RWPE2 (cell line): Measurements from ENCODE around the gene VIT.

ENCODE experiments used
- ATAC-seq: fragments of 200-7000 bp; cut with Tn5 transposase; 3 replicates; pipeline ENCODE4 v1.9.1; 2021; ENCODE audit warnings: low read depth
- DNase-seq: peaks from one replicate; pipeline ENCODE4 v3.0.0-alpha.2; 2020; ENCODE audit warnings: low spot score
- H3K27ac ChIP-seq: fragments of 450-650 bp; 2 replicates; pipeline ENCODE4 v1.5.1; 2017; ENCODE audit warnings: mild to moderate bottlenecking; ENCODE audit not compliant: poor library complexity, severe bottlenecking
- H3K27me3 ChIP-seq: fragments of 250-450 bp; sonication (Bioruptor Pico); 2 replicates; pipeline ENCODE4 v1.5.1; 2021; ENCODE audit warnings: mild to moderate bottlenecking, moderate library complexity; ENCODE audit not compliant: insufficient read depth, poor library complexity, severe bottlenecking
- H3K36me3 ChIP-seq: fragments of 250-450 bp; sonication (Bioruptor Pico); 2 replicates; pipeline ENCODE4 v1.5.1; 2020; ENCODE audit warnings: low read depth, mild to moderate bottlenecking, moderate library complexity
- H3K4me1 ChIP-seq: fragments of 250-450 bp; sonication (Bioruptor Pico); 2 replicates; pipeline ENCODE4 v1.5.1; 2021; ENCODE audit warnings: mild to moderate bottlenecking, moderate library complexity; ENCODE audit not compliant: insufficient read depth, poor library complexity, severe bottlenecking
- H3K4me3 ChIP-seq: fragments of 250-450 bp; sonication (Bioruptor Pico); 2 replicates; pipeline ENCODE4 v1.5.1; 2021; ENCODE audit warnings: mild to moderate bottlenecking, moderate library complexity; ENCODE audit not compliant: severe bottlenecking
- H3K9me3 ChIP-seq: fragments of 250-450 bp; sonication (Bioruptor Pico); 2 replicates; pipeline ENCODE4 v1.5.1; 2021; ENCODE audit warnings: mild to moderate bottlenecking, moderate library complexity; ENCODE audit not compliant: severe bottlenecking
- TF ChIP-seq, protein P1 (sequence below): fragments of 450-650 bp; IDR thresholded peaks from one replicate; pipeline ENCODE4 v1.5.1; 2017; ENCODE audit warnings: mild to moderate bottlenecking, moderate library complexity; ENCODE audit not compliant: poor library complexity, severe bottlenecking

VIT gene

GRCh38 chr2:36855429-36855828 is 158.9 kb downstream of the VIT start:
- Histone ChIP-seq H3K9me3 (no peaks in the 10 kb centered on the region), H3K4me3 (no peak overlapping the region), H3K36me3 (peaks cover 69% of the 10 kb centered on the region), H3K27ac (no peak overlapping the region), H3K27me3 (no peaks in the 10 kb centered on the region), H3K4me1 (no peaks in the 10 kb centered on the region)
- DNase-seq (no peak), ATAC-seq (no peak)
- TF ChIP-seq, protein P1, sequence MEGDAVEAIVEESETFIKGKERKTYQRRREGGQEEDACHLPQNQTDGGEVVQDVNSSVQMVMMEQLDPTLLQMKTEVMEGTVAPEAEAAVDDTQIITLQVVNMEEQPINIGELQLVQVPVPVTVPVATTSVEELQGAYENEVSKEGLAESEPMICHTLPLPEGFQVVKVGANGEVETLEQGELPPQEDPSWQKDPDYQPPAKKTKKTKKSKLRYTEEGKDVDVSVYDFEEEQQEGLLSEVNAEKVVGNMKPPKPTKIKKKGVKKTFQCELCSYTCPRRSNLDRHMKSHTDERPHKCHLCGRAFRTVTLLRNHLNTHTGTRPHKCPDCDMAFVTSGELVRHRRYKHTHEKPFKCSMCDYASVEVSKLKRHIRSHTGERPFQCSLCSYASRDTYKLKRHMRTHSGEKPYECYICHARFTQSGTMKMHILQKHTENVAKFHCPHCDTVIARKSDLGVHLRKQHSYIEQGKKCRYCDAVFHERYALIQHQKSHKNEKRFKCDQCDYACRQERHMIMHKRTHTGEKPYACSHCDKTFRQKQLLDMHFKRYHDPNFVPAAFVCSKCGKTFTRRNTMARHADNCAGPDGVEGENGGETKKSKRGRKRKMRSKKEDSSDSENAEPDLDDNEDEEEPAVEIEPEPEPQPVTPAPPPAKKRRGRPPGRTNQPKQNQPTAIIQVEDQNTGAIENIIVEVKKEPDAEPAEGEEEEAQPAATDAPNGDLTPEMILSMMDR, result no peak

DNA sequence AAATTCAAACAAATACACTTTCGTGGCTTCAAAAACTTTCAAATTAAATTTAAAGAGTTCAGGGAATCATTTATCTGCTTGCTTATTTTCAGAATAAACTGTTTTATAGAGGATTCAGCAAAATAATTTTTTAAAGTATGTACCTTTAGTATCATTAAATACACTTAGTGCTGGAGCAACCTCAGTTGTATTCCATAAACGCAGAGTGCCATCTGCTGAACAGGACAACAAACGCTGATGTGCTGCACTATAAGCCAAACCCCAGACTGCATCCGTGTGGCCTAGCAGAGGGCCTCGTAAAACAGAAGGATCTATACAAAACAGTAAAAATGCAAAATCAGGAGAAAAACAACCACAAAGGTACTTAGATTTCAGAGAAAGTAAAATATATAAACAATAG is 161.2 kb downstream of the VIT start:
- Histone ChIP-seq H3K27ac (no peak overlapping the region), H3K4me3 (no peak overlapping the region), H3K9me3 (no peaks in the 10 kb centered on the region), H3K27me3 (no peaks in the 10 kb centered on the region), H3K4me1 (no peaks in the 10 kb centered on the region), H3K36me3 (peaks cover 57% of the 10 kb centered on the region)
- TF ChIP-seq, protein P1, result no peak
- no peak for DNase-seq
- ATAC-seq, result no peak

DNA sequence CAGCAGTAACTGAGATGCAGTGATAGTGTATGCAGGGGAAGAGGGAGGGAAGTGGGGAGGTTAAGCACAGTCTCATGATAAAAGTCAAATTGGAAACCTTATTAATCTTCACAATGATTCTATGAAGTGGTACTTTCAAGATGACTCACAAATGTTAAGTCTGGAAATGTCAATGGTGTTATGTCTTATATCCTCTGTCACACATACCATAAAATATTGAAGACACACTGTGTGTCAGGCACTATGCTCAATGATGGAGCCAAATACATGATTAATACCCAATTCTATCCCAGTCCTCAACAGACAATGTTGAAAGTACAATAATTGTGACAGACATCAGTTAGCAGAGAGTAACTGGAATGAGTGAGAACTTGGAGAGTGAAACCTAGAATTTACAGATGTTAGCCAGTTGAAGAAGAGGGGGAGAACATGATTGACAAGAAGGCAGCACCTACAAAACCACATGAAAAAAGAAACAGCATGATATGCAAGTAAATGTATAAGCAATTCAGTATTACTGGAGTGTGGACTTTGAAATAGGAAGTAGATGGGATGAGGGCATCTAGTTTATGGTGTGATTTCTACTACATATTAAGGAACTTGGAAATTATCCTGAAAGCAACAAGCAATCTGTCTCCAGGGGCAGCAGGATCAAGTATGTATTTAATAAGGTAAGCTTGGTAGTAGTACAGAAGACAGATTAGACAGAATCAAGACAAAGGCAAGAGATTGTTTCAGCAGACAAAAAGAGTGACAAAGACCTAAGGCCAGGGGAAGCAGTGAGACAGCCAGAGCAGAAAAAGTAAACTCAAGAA is 162.3 kb downstream of the VIT start:
- TF ChIP-seq, protein P1, result no peak
- Histone ChIP-seq H3K4me3 (no peak overlapping the region), H3K4me1 (no peaks in the 10 kb centered on the region), H3K27me3 (no peaks in the 10 kb centered on the region), H3K9me3 (no peaks in the 10 kb centered on the region), H3K36me3 (peaks cover 53% of the 10 kb centered on the region), H3K27ac (no peak overlapping the region)
- no peak for DNase-seq
- ATAC-seq, result no peak

DNA sequence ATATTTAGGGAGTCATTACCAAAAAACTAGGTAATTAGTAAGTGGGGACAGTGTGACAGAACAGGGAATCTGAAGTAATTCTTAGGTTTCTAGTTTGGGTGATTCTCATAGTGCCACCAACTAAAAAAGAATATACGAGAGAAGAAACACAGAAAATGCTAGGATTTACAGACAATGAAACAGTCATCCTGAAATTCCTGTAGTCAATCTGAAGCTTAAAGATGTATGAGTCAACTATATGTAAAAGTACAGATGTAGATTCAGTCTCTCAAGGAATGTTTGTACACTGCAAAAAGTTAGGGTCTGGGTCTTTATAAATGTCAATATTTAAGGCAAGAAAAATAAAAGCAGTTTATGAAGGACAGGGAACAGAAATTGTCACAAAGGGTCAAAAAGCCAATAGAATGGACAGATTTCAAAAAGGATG is 162.9 kb downstream of the VIT start:
- no peaks in the 10 kb centered on the region for H3K9me3 ChIP-seq
- TF ChIP-seq, protein P1, result no peak
- ATAC-seq (no peak), DNase-seq (no peak)
- peaks cover 47% of the 10 kb centered on the region for H3K36me3 ChIP-seq
- no peaks in the 10 kb centered on the region for H3K4me1 ChIP-seq
- H3K4me3 ChIP-seq, result no peak overlapping the region
- no peak overlapping the region for H3K27ac ChIP-seq
- H3K27me3 ChIP-seq, result no peaks in the 10 kb centered on the region

GRCh38 chr2:36861896-36862295 is 165.4 kb downstream of the VIT start:
- Histone ChIP-seq H3K9me3 (no peaks in the 10 kb centered on the region), H3K36me3 (peaks cover 24% of the 10 kb centered on the region), H3K4me1 (no peaks in the 10 kb centered on the region), H3K4me3 (no peak overlapping the region), H3K27ac (no peak overlapping the region), H3K27me3 (no peaks in the 10 kb centered on the region)
- ATAC-seq, result no peak
- TF ChIP-seq, protein P1, result no peak
- no peak for DNase-seq
